Uterus (tissue), 2 donors: ENCODE measurements around the gene ERBIN.

Experiments used
- POLR2A ChIP-seq, 2 donors: fragments of 450-650 bp; IDR thresholded peaks; one replicate each; pipeline ENCODE4 v1.6.1; 2016; ENCODE audit warnings: antibody characterized with exemption in 2 of 2, mild to moderate bottlenecking in 1 of 2, moderate library complexity in 1 of 2
- TF ChIP-seq, protein P1 (sequence below), 4 experiments: fragments of 200-600 bp in 2 of 4; fragments of 450-650 bp in 2 of 4; sonication (generic) in 2 of 4; IDR thresholded peaks; one replicate each; pipeline ENCODE4 v1.5.1; 2016 to 2019; ENCODE audit warnings: antibody characterized with exemption in 4 of 4, mild to moderate bottlenecking in 2 of 4, moderate library complexity in 1 of 4

- no peak for TF ChIP-seq POLR2A (IDR thresholded peaks at IDR 0.05)
- TF ChIP-seq, protein P1, sequence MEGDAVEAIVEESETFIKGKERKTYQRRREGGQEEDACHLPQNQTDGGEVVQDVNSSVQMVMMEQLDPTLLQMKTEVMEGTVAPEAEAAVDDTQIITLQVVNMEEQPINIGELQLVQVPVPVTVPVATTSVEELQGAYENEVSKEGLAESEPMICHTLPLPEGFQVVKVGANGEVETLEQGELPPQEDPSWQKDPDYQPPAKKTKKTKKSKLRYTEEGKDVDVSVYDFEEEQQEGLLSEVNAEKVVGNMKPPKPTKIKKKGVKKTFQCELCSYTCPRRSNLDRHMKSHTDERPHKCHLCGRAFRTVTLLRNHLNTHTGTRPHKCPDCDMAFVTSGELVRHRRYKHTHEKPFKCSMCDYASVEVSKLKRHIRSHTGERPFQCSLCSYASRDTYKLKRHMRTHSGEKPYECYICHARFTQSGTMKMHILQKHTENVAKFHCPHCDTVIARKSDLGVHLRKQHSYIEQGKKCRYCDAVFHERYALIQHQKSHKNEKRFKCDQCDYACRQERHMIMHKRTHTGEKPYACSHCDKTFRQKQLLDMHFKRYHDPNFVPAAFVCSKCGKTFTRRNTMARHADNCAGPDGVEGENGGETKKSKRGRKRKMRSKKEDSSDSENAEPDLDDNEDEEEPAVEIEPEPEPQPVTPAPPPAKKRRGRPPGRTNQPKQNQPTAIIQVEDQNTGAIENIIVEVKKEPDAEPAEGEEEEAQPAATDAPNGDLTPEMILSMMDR (IDR thresholded peaks at IDR 0.05) = no peak
These were observed 67.9 kb downstream of the ERBIN start for GRCh38 chr5:65994117-65994786.
